HepG2 (cell line): ENCODE data around the gene JSRP1. TPM values are rescaled to one million over a fixed set of nuclear protein-coding genes. Genes with fewer than 3 reads are reported as not detected.
A peak's percentile ranks its signal among the peaks of the same experiment; 100 is the strongest.

Source experiments
- CCAR2 ChIP-seq: fragments of 200-400 bp; formaldehyde crosslinking; optimal IDR thresholded peaks from 2 replicates; pipeline ENCODE3; 2018; ENCODE audit warnings: low read depth, mild to moderate bottlenecking, low read length, moderate library complexity
- FOXC1 ChIP-seq: sonication (generic); formaldehyde crosslinking; IDR thresholded peaks from 2 replicates; pipeline ENCODE4 v1.8.0; 2022; ENCODE audit warnings: mild to moderate bottlenecking, missing genetic modification reagents, borderline replicate concordance
- FOXK2 ChIP-seq: fragments of 450-650 bp; IDR thresholded peaks from 2 replicates; pipeline ENCODE4 v1.6.1; 2016
- FOXO1 ChIP-seq: sonication (generic); formaldehyde crosslinking; IDR thresholded peaks from 2 replicates; pipeline ENCODE4 v1.4.0; 2020; ENCODE audit warnings: missing genetic modification reagents
- IKZF4 ChIP-seq: sonication (generic); formaldehyde crosslinking; IDR thresholded peaks from 2 replicates; pipeline ENCODE4 v1.5.1; 2020; ENCODE audit warnings: borderline replicate concordance, mild to moderate bottlenecking, low read depth, missing genetic modification reagents; ENCODE audit errors: not compliant biosample characterization
- ISL2 ChIP-seq: sonication (generic); formaldehyde crosslinking; IDR thresholded peaks from 2 replicates; pipeline ENCODE4 v1.5.0; 2020; ENCODE audit warnings: missing genetic modification reagents
- MXI1 ChIP-seq: IDR thresholded peaks from 3 replicates; pipeline ENCODE4 v1.6.1; 2012; ENCODE audit warnings: low read depth, low read length, inconsistent platforms, borderline replicate concordance
- NFKB2 ChIP-seq: sonication (generic); formaldehyde crosslinking; IDR thresholded peaks from 2 replicates; pipeline ENCODE4 v1.4.0; 2020; ENCODE audit warnings: missing genetic modification reagents, borderline replicate concordance
- PPARG ChIP-seq: conservative IDR thresholded peaks from 2 replicates; pipeline ENCODE4 v1.6.1; 2016; ENCODE audit warnings: missing biosample characterization, missing genetic modification reagents
- RBM22 ChIP-seq: fragments of 200-400 bp; formaldehyde crosslinking; optimal IDR thresholded peaks from 2 replicates; pipeline ENCODE3; 2017; ENCODE audit warnings: mild to moderate bottlenecking, low read length, moderate library complexity
- REXO4 ChIP-seq: sonication (generic); formaldehyde crosslinking; IDR thresholded peaks from 2 replicates; pipeline ENCODE4 v1.8.0; 2022; ENCODE audit warnings: missing genetic modification reagents, mild to moderate bottlenecking, borderline replicate concordance
- SMC3 ChIP-seq: IDR thresholded peaks from 2 replicates; pipeline ENCODE4 v1.6.1; 2011; ENCODE audit warnings: low read length, improper control_type of control experiment
- SPEN ChIP-seq: sonication (generic); formaldehyde crosslinking; IDR thresholded peaks from 2 replicates; pipeline ENCODE4 v1.5.1; 2020; ENCODE audit warnings: low read depth, mild to moderate bottlenecking, missing genetic modification reagents
- ZBTB21 ChIP-seq: sonication (generic); formaldehyde crosslinking; IDR thresholded peaks from 2 replicates; pipeline ENCODE4 v1.4.0; 2020; ENCODE audit warnings: missing genetic modification reagents
- ZKSCAN5 ChIP-seq: sonication (generic); formaldehyde crosslinking; IDR thresholded peaks from 2 replicates; pipeline ENCODE4 v1.5.1; 2020; ENCODE audit warnings: mild to moderate bottlenecking, missing genetic modification reagents
- ZNF292 ChIP-seq: sonication (generic); formaldehyde crosslinking; IDR thresholded peaks from 2 replicates; pipeline ENCODE4 v1.8.1; 2022; ENCODE audit warnings: mild to moderate bottlenecking, low read depth, missing genetic modification reagents, borderline replicate concordance
- ZNF44 ChIP-seq: sonication (generic); formaldehyde crosslinking; IDR thresholded peaks from 2 replicates; pipeline ENCODE4 v1.5.1; 2020; ENCODE audit warnings: mild to moderate bottlenecking, missing genetic modification reagents
- ZNF460 ChIP-seq: sonication (generic); formaldehyde crosslinking; IDR thresholded peaks from 2 replicates; pipeline ENCODE4 v1.5.1; 2020; ENCODE audit warnings: missing genetic modification reagents, mild to moderate bottlenecking, borderline replicate concordance
- ZNF605 ChIP-seq: sonication (generic); formaldehyde crosslinking; IDR thresholded peaks from 2 replicates; pipeline ENCODE4 v1.8.0; 2022; ENCODE audit warnings: mild to moderate bottlenecking, missing genetic modification reagents
- polyA plus RNA-seq, 8 experiments: library from polyadenylated mRNA; depleted of rRNA in 3 of 8; stranded (reverse) in 7 of 8; unstranded in 1 of 8; fragments of >200 nt; fragmentation: Illumina TruSeq in 4 of 8; extraction: Trizol in 4 of 8; gene quantifications; 2 replicates each; pipeline versions ENCODE4 v1.2.1 to v1.2.3, GENCODE V29; 2011 to 2016; ENCODE audit warnings: low read depth in 4 of 8, missing spikeins in 1 of 8, mixed read lengths in 1 of 8; ENCODE audit not compliant: insufficient read depth in 1 of 8
- total RNA-seq, 5 experiments: library from RNA; depleted of rRNA; stranded (reverse); fragments of >200 nt; fragmentation: Illumina TruSeq; extraction: Trizol; gene quantifications; 2 replicates each; pipeline ENCODE4 v1.2.3, GENCODE V29; 2016; ENCODE audit warnings: low read depth in 1 of 5
- TF ChIP-seq, protein P1 (sequence below): sonication (generic); formaldehyde crosslinking; IDR thresholded peaks from 2 replicates; pipeline ENCODE4 v1.8.0; 2022; ENCODE audit warnings: missing genetic modification reagents, mild to moderate bottlenecking, moderate library complexity, borderline replicate concordance
- TF ChIP-seq, protein P2 (sequence below): sonication (generic); formaldehyde crosslinking; IDR thresholded peaks from 2 replicates; pipeline ENCODE4 v1.5.0; 2020; ENCODE audit warnings: mild to moderate bottlenecking, missing genetic modification reagents
- TF ChIP-seq, protein P3 (sequence below): IDR thresholded peaks from 2 replicates; pipeline ENCODE4 v1.6.1; 2016; ENCODE audit warnings: low read depth, missing genetic modification reagents, missing compliant biosample characterization

The JSRP1 gene
- total and polyA plus RNA-seq, 2 of the 13 experiments (the other 11 are each of a cell fraction or from before 2014, with no cell fraction given), result 0.16 to 0.38 TPM

DNA sequence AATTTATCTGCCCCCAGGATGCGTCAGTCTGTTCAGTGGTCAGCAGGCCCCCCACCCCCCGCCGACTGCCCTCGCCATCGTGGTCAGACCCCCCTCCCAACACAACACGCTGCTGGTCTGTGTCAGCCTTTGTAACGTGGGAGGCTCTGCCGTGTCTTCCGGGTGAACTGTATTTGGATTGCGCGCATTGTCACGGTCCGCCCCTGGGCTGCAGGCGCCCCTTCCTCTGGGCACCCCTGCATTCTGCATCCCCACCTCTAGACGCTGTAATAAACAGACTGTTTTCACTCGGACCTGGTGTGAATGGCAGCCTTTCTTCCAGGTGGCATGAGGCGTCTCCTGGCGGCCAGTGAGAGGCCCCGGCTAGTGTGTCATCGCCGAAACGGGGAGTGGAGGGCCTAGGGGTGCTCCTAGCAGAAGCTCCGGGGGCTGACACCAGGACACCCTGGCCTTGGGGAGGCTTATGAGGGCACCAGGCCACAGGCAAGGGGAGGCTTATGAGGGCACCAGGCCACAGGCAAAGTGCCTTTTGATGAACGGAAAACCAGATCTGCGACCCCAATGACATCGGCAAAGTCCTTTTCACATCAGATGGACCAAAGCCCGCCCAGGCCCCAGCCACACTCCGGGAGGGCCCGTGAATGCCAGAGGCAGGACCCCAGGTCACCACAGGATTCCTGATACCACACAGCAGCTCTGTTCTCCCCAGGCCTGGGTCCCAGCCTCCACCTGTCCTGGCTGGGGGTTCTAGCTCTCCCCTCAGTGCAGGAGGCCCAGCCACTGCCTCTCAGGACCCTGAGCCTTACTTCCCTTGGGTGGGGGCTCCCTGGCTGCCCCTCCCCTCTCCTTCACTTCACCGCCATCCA, 23.7 kb downstream of the JSRP1 start (continued):
- TF ChIP-seq ZKSCAN5 (no peak), NFKB2 (CRISPR knock-in tag) (no peak), PPARG (CRISPR knock-in tag) (no peak), ZNF460 (CRISPR knock-in tag) (no peak), CCAR2 (no peak), SPEN (CRISPR knock-in tag) (no peak), ZNF292 (CRISPR knock-in tag) (no peak), MXI1 (no peak), IKZF4 (CRISPR knock-in tag) (no peak), ISL2 (CRISPR knock-in tag) (no peak), FOXK2 (no peak), RBM22 (no peak), ZNF44 (CRISPR knock-in tag) (no peak), ZBTB21 (CRISPR knock-in tag) (no peak), REXO4 (no peak), FOXO1 (no peak), FOXC1 (CRISPR knock-in tag) (no peak), ZNF605 (0 out of 2 replicates have a peak, but pooled peaks have one; percentile 24), SMC3 (no peak)
- TF ChIP-seq, protein P1, sequence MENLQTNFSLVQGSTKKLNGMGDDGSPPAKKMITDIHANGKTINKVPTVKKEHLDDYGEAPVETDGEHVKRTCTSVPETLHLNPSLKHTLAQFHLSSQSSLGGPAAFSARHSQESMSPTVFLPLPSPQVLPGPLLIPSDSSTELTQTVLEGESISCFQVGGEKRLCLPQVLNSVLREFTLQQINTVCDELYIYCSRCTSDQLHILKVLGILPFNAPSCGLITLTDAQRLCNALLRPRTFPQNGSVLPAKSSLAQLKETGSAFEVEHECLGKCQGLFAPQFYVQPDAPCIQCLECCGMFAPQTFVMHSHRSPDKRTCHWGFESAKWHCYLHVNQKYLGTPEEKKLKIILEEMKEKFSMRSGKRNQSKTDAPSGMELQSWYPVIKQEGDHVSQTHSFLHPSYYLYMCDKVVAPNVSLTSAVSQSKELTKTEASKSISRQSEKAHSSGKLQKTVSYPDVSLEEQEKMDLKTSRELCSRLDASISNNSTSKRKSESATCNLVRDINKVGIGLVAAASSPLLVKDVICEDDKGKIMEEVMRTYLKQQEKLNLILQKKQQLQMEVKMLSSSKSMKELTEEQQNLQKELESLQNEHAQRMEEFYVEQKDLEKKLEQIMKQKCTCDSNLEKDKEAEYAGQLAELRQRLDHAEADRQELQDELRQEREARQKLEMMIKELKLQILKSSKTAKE, result no peak
- TF ChIP-seq, protein P2, sequence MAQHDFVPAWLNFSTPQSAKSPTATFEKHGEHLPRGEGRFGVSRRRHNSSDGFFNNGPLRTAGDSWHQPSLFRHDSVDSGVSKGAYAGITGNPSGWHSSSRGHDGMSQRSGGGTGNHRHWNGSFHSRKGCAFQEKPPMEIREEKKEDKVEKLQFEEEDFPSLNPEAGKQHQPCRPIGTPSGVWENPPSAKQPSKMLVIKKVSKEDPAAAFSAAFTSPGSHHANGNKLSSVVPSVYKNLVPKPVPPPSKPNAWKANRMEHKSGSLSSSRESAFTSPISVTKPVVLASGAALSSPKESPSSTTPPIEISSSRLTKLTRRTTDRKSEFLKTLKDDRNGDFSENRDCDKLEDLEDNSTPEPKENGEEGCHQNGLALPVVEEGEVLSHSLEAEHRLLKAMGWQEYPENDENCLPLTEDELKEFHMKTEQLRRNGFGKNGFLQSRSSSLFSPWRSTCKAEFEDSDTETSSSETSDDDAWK (CRISPR knock-in tag), result no peak
- TF ChIP-seq, protein P3, sequence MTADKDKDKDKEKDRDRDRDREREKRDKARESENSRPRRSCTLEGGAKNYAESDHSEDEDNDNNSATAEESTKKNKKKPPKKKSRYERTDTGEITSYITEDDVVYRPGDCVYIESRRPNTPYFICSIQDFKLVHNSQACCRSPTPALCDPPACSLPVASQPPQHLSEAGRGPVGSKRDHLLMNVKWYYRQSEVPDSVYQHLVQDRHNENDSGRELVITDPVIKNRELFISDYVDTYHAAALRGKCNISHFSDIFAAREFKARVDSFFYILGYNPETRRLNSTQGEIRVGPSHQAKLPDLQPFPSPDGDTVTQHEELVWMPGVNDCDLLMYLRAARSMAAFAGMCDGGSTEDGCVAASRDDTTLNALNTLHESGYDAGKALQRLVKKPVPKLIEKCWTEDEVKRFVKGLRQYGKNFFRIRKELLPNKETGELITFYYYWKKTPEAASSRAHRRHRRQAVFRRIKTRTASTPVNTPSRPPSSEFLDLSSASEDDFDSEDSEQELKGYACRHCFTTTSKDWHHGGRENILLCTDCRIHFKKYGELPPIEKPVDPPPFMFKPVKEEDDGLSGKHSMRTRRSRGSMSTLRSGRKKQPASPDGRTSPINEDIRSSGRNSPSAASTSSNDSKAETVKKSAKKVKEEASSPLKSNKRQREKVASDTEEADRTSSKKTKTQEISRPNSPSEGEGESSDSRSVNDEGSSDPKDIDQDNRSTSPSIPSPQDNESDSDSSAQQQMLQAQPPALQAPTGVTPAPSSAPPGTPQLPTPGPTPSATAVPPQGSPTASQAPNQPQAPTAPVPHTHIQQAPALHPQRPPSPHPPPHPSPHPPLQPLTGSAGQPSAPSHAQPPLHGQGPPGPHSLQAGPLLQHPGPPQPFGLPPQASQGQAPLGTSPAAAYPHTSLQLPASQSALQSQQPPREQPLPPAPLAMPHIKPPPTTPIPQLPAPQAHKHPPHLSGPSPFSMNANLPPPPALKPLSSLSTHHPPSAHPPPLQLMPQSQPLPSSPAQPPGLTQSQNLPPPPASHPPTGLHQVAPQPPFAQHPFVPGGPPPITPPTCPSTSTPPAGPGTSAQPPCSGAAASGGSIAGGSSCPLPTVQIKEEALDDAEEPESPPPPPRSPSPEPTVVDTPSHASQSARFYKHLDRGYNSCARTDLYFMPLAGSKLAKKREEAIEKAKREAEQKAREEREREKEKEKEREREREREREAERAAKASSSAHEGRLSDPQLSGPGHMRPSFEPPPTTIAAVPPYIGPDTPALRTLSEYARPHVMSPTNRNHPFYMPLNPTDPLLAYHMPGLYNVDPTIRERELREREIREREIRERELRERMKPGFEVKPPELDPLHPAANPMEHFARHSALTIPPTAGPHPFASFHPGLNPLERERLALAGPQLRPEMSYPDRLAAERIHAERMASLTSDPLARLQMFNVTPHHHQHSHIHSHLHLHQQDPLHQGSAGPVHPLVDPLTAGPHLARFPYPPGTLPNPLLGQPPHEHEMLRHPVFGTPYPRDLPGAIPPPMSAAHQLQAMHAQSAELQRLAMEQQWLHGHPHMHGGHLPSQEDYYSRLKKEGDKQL, result no peak
